WTC11 (cell line): ENCODE data around the gene TSPAN5. TPM values are rescaled to one million over a fixed set of nuclear protein-coding genes. Genes with fewer than 3 reads are reported as not detected.

Experiments used
- ATAC-seq: fragments of 200-7000 bp; cut with Tn5 transposase; 2 replicates; pipeline ENCODE4 v1.10.0; 2021; ENCODE audit warnings: mild to moderate bottlenecking, moderate library complexity
- CTCF ChIA-PET: fragments of 300-600 bp; sonication (Branson Sonifier 250); formaldehyde crosslinking; loops from one replicate; lab custom pipeline; 2021; ENCODE audit warnings: antibody characterized with exemption; lab: Charles Lee
- POLR2A ChIA-PET: fragments of 350-600 bp; sonication (Branson Sonifier 250); formaldehyde crosslinking; loops from one replicate; lab custom pipeline; 2021; ENCODE audit warnings: antibody characterized with exemption; lab: Charles Lee
- DNase-seq: peaks from one replicate; pipeline ENCODE4 v3.0.0; 2021; ENCODE audit warnings: low spot score
- H3K27ac Mint-ChIP-seq: 2 replicates; pipeline ENCODE4 v1.8.0; 2021; ENCODE audit warnings: mixed read lengths
- H3K27me3 Mint-ChIP-seq: 2 replicates; pipeline ENCODE4 v1.8.0; 2021; ENCODE audit warnings: low read depth, mild to moderate bottlenecking, moderate library complexity, mixed read lengths
- H3K36me3 Mint-ChIP-seq: 2 replicates; pipeline ENCODE4 v1.8.0; 2021; ENCODE audit warnings: mixed read lengths
- H3K4me1 Mint-ChIP-seq: 2 replicates; pipeline ENCODE4 v1.8.0; 2022; ENCODE audit warnings: mixed read lengths
- H3K4me3 Mint-ChIP-seq: 2 replicates; pipeline ENCODE4 v1.8.0; 2021; ENCODE audit warnings: mild to moderate bottlenecking, moderate library complexity, mixed read lengths
- H3K9me3 Mint-ChIP-seq: 2 replicates; pipeline ENCODE4 v1.8.0; 2021; ENCODE audit warnings: mixed read lengths
- ATF1 ChIP-seq: sonication (generic); formaldehyde crosslinking; IDR thresholded peaks from 2 replicates; pipeline ENCODE4 v1.8.1; 2023; ENCODE audit warnings: mild to moderate bottlenecking, moderate library complexity, missing genetic modification reagents
- ATF2 ChIP-seq: sonication (generic); formaldehyde crosslinking; IDR thresholded peaks from 2 replicates; pipeline ENCODE4 v1.8.1; 2022; ENCODE audit warnings: low read depth, missing genetic modification reagents, borderline replicate concordance
- E2F1 ChIP-seq: sonication (generic); formaldehyde crosslinking; IDR thresholded peaks from 2 replicates; pipeline ENCODE4 v1.8.0; 2022; ENCODE audit warnings: mild to moderate bottlenecking, missing genetic modification reagents
- ELF4 ChIP-seq: sonication (generic); formaldehyde crosslinking; IDR thresholded peaks from 2 replicates; pipeline ENCODE4 v1.8.1; 2022; ENCODE audit warnings: low read depth, mild to moderate bottlenecking, moderate library complexity, missing genetic modification reagents
- ETV6 ChIP-seq: sonication (generic); formaldehyde crosslinking; IDR thresholded peaks from 2 replicates; pipeline ENCODE4 v1.8.1; 2022; ENCODE audit warnings: mild to moderate bottlenecking, missing genetic modification reagents
- FOXP4 ChIP-seq: sonication (generic); formaldehyde crosslinking; IDR thresholded peaks from 2 replicates; pipeline ENCODE4 v1.8.0; 2022; ENCODE audit warnings: mild to moderate bottlenecking, missing genetic modification reagents
- GABPB1 ChIP-seq: sonication (generic); formaldehyde crosslinking; IDR thresholded peaks from 2 replicates; pipeline ENCODE4 v1.8.1; 2023; ENCODE audit warnings: mild to moderate bottlenecking, missing genetic modification reagents
- MXD4 ChIP-seq: fragments of 250-450 bp; sonication (Bioruptor Pico); IDR thresholded peaks from 2 replicates; pipeline ENCODE4 v1.8.0; 2021; ENCODE audit warnings: mild to moderate bottlenecking, moderate library complexity, borderline replicate concordance
- RELA ChIP-seq: sonication (generic); formaldehyde crosslinking; IDR thresholded peaks from 2 replicates; pipeline ENCODE4 v1.8.1; 2022; ENCODE audit warnings: missing genetic modification reagents, mild to moderate bottlenecking, borderline replicate concordance
- SMAD3 ChIP-seq: sonication (generic); formaldehyde crosslinking; IDR thresholded peaks from 2 replicates; pipeline ENCODE4 v1.8.0; 2022; ENCODE audit warnings: missing genetic modification reagents, mild to moderate bottlenecking, borderline replicate concordance
- ZNF219 ChIP-seq: sonication (generic); formaldehyde crosslinking; IDR thresholded peaks from 2 replicates; pipeline ENCODE4 v1.8.0; 2023; ENCODE audit warnings: missing genetic modification reagents, mild to moderate bottlenecking, borderline replicate concordance
- ZNF232 ChIP-seq: sonication (generic); formaldehyde crosslinking; IDR thresholded peaks from 2 replicates; pipeline ENCODE4 v1.8.0; 2022; ENCODE audit warnings: mild to moderate bottlenecking, missing genetic modification reagents
- ZNF317 ChIP-seq: sonication (generic); formaldehyde crosslinking; IDR thresholded peaks from 2 replicates; pipeline ENCODE4 v1.8.1; 2023; ENCODE audit warnings: low read depth, mild to moderate bottlenecking, moderate library complexity, missing genetic modification reagents, borderline replicate concordance
- total RNA-seq: library from RNA; stranded (reverse); gene quantifications from 3 replicates; pipeline ENCODE4 v1.2.3, GENCODE V29; 2021
- TF ChIP-seq, protein P1 (sequence below): fragments of 250-450 bp; sonication (Bioruptor Pico); IDR thresholded peaks from 2 replicates; pipeline ENCODE4 v1.9.0; 2021; ENCODE audit warnings: mild to moderate bottlenecking
- TF ChIP-seq, protein P2 (sequence below): sonication (generic); formaldehyde crosslinking; IDR thresholded peaks from 2 replicates; pipeline ENCODE4 v1.8.1; 2022; ENCODE audit warnings: mild to moderate bottlenecking, moderate library complexity, missing genetic modification reagents
- TF ChIP-seq, protein P3 (sequence below): fragments of 250-450 bp; sonication (Bioruptor Pico); IDR thresholded peaks from 2 replicates; pipeline ENCODE4 v1.9.0; 2021; ENCODE audit warnings: moderate library complexity, mild to moderate bottlenecking, inconsistent platforms, borderline replicate concordance
- TF ChIP-seq, protein P4 (sequence below): sonication (generic); formaldehyde crosslinking; IDR thresholded peaks from 2 replicates; pipeline ENCODE4 v1.8.1; 2023; ENCODE audit warnings: mild to moderate bottlenecking, missing genetic modification reagents, moderate library complexity

TSPAN5 gene
- total RNA-seq, 1 experiment from 2014 or later: 22.7 TPM

DNA sequence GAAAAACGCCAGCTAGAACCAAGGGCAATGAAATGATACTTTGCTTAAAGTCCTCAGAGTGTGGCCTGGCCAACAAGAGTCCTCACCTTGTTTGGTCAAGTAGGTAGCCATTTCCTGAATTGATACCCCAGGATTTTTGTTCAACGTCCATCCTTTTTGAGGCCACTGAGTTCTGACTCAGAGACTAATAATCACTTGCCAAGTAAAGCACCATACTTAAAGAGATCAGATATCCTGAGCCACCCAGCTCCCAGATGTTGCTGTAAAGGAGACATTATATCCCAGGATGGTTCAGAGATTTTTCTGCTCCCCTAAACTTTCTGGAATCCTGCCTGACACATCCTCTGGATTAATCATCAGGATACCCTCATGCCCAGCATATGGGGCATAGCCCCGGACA is 206.3 kb downstream of the TSPAN5 start:
- Mint-ChIP-seq H3K27ac (no peak overlapping the region), H3K4me3 (no peak overlapping the region), H3K9me3 (peaks cover 14% of the 10 kb centered on the region), H3K4me1 (no peaks in the 10 kb centered on the region), H3K27me3 (no peaks in the 10 kb centered on the region), H3K36me3 (no peaks in the 10 kb centered on the region)
- TF ChIP-seq E2F1 (CRISPR knock-in tag) (no peak), ZNF219 (CRISPR knock-in tag) (no peak), ZNF317 (CRISPR knock-in tag) (no peak), FOXP4 (CRISPR knock-in tag) (no peak), ETV6 (CRISPR knock-in tag) (no peak), SMAD3 (CRISPR knock-in tag) (no peak), ATF1 (CRISPR knock-in tag) (no peak)
- TF ChIP-seq, protein P1, sequence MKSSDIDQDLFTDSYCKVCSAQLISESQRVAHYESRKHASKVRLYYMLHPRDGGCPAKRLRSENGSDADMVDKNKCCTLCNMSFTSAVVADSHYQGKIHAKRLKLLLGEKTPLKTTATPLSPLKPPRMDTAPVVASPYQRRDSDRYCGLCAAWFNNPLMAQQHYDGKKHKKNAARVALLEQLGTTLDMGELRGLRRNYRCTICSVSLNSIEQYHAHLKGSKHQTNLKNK (CRISPR knock-in tag): no peak
- TF ChIP-seq, protein P2, sequence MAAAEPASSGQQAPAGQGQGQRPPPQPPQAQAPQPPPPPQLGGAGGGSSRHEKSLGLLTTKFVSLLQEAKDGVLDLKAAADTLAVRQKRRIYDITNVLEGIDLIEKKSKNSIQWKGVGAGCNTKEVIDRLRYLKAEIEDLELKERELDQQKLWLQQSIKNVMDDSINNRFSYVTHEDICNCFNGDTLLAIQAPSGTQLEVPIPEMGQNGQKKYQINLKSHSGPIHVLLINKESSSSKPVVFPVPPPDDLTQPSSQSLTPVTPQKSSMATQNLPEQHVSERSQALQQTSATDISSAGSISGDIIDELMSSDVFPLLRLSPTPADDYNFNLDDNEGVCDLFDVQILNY (CRISPR knock-in tag): no peak
- TF ChIP-seq, protein P3, sequence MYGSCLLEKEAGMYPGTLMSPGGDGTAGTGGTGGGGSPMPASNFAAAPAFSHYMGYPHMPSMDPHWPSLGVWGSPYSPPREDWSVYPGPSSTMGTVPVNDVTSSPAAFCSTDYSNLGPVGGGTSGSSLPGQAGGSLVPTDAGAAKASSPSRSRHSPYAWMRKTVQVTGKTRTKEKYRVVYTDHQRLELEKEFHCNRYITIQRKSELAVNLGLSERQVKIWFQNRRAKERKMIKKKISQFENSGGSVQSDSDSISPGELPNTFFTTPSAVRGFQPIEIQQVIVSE (CRISPR knock-in tag): no peak
- CTCF ChIA-PET: no interaction called here
- POLR2A ChIA-PET: no interaction called here
- no peak for DNase-seq
- no peak for ATAC-seq

GRCh38 chr4:98448908-98449307 is 209.5 kb downstream of the TSPAN5 start:
- ATAC-seq: no peak
- ChIA-PET POLR2A (no interaction called here), CTCF (interaction anchor here (1.3 to 2.1 kb wide), 3 partner anchors 19 to 336 kb away, joined by 4 to 8 read pairs (median 6); partner anchors contain the start of gene STPG2)
- Mint-ChIP-seq H3K9me3 (peaks cover 14% of the 10 kb centered on the region), H3K4me3 (no peak overlapping the region), H3K27me3 (no peaks in the 10 kb centered on the region), H3K36me3 (no peaks in the 10 kb centered on the region), H3K27ac (no peak overlapping the region), H3K4me1 (no peaks in the 10 kb centered on the region)
- TF ChIP-seq ZNF232 (CRISPR knock-in tag) (no peak), RELA (CRISPR knock-in tag) (no peak), ELF4 (CRISPR knock-in tag) (no peak), ATF2 (no peak), GABPB1 (no peak), MXD4 (CRISPR knock-in tag) (no peak), FOXP4 (CRISPR knock-in tag) (no peak)
- TF ChIP-seq, protein P4, sequence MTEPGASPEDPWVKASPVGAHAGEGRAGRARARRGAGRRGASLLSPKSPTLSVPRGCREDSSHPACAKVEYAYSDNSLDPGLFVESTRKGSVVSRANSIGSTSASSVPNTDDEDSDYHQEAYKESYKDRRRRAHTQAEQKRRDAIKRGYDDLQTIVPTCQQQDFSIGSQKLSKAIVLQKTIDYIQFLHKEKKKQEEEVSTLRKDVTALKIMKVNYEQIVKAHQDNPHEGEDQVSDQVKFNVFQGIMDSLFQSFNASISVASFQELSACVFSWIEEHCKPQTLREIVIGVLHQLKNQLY: no peak
- no peak for DNase-seq
